GM19193 (cell line): ENCODE results near the gene ANAPC4.

Experiments used
- POLR2A ChIP-seq: IDR thresholded peaks from 4 replicates; pipeline ENCODE4 v1.6.1; 2011; ENCODE audit not compliant: insufficient read depth, insufficient read length; ENCODE audit errors: extremely low read depth

ANAPC4 gene

DNA sequence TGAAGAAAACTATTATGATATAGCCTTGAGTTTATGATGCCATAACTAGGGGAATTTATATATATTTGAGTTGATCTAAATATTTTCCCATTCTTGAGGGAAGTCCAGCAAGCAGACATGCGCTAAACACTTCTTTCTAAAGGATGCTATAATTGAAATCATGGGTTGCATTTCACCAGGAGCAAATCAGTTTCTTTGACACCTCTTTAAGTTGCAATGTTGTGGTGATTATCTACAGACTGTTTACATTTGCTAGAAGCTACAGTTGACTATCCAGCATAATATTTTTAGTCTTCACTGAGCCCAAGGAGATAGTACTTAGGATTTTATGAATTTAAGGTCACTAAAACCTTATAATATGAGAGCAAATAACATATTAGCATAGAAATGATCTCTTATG, 43.9 kb downstream of the ANAPC4 start:
- TF ChIP-seq POLR2A: no peak

DNA sequence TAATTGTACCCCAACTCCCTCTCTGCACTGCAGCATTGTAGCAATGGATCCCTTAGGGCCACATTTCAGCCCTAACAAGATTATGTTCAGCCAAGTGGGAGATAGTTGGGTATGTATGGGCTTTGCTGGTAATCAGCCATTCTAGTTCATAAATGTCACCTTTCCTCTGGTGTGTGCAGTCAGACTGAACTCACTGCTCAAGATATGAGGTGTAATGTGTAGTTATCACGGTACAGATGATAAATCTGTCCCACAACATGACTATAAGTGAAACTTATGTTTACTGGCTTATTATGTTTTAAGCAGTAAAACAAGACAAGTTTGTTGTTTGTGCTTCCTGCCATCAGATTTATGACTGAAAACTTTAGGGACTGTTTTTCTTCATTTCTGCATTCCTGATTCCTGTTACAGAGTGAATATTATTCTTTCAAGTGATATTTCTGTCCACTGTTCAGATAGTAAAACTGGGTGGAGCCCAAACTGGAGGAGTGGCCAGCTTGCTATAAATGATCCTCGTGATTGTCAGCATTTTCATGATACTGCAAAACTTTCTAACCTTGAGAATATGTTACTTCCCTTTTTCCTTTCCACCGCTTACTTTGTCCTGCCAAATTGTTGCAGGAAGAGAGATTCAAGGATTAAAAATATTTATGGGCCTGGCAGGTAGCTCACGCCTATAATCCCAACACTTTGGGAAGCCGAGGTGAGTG, 44.9 kb downstream of the ANAPC4 start:
- no peak for TF ChIP-seq POLR2A

GRCh38 chr4:25423548-25423947, 46.5 kb downstream of the ANAPC4 start:
- TF ChIP-seq POLR2A: no peak

- TF ChIP-seq POLR2A: no peak
Measured at GRCh38 chr4:25424539-25425228, 47.6 kb downstream of the ANAPC4 start.

GRCh38 chr4:25425361-25425760, 48.3 kb downstream of the ANAPC4 start:
- no peak for TF ChIP-seq POLR2A

GRCh38 chr4:25427871-25428270, 50.8 kb downstream of the ANAPC4 start:
- TF ChIP-seq POLR2A: no peak

GRCh38 chr4:25430630-25431029, 53.6 kb downstream of the ANAPC4 start:
- no peak for TF ChIP-seq POLR2A

GRCh38 chr4:25433966-25434827, 57.1 kb downstream of the ANAPC4 start:
- no peak for TF ChIP-seq POLR2A

GRCh38 chr4:25437926-25438325, 60.9 kb downstream of the ANAPC4 start:
- TF ChIP-seq POLR2A: no peak

DNA sequence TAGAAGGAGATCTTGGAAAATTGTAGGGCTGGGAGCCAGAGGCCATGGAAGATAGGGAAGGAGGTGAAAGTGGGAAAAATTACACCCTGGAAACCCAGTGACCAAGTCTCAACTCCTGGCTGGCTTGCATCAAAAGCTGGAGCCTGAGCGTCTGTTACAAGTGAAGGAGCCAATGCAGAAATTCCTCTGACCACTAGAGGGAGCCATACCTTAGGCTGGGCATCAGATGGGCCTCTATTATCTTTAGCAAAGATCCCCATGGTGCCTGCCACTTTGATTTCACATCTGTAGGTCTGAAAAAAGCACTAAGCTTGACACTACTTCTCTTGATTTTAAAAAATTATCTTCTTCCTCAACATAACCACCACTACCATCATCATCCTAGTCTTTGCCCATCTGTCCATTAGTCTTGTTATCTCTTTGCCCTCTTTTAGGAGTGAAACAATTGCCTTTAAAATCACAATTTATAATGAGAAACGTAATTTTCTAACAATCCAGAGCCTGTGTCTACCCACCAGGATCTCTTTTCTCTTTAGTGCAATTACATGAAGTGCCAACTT, 62.9 kb downstream of the ANAPC4 start:
- TF ChIP-seq POLR2A: no peak

- no peak for TF ChIP-seq POLR2A
Measured at GRCh38 chr4:25440478-25441030, 63.5 kb downstream of the ANAPC4 start.

DNA sequence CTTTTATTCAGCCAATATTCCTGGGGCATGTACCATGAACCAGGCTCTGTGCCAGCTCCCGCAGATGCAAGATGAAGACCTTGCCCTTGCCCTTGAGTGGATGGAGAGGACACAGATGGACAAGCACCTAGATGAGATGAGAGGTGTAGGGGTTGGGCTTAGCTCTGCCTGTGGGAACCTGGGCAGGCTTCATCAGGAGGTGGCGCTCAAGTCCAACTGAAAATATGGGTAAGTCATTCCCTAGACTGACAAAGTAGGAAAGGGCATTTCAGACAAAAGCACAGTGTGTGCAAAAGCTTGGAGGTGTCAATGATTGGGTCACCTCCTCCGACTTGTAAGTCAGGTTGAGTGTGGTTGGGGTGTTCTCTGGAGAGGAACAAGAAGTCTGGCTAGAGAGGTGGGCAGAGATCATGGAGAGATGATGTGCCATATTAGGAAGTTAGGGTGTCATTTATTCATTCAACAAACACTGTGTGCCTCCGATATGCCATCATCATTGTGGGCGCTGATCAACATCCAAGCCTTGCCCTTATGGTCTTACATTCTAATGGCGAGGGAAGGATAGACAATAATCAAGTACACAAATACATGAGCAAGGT, 64.6 kb downstream of the ANAPC4 start:
- no peak for TF ChIP-seq POLR2A

DNA sequence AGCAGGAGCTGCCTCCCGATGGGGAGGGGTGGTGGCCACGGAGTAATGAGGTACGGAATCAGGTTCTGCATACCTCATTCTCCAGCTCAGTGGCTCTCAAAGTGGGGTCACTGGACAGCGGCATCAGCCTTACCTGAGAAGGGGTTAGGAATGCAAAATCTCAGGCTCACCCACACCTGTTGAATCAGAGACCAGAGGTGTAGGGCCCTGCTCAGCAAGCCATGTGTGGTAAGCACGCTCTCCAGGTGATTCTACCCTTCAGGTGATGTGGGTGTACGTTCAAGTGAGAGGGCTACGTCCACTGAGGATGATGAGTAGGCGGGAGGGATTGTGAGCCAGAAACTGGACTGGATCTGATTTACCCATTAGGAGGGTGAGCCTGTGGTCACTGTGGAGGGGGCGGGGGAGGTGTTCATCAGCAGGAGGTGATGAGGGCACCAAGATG, 65.8 kb downstream of the ANAPC4 start:
- TF ChIP-seq POLR2A: no peak

- TF ChIP-seq POLR2A: no peak
Measured at GRCh38 chr4:25443851-25444250, 66.8 kb downstream of the ANAPC4 start.

- TF ChIP-seq POLR2A: no peak
Measured at GRCh38 chr4:25446611-25447010, 69.5 kb downstream of the ANAPC4 start.

GRCh38 chr4:25448379-25449109, 71.5 kb downstream of the ANAPC4 start:
- TF ChIP-seq POLR2A: no peak
